GM18951 (cell line): Measurements from ENCODE around the gene SLC26A6.

ENCODE experiments used
- POLR2A ChIP-seq: IDR thresholded peaks from 4 replicates; pipeline ENCODE4 v1.6.1; 2011; ENCODE audit warnings: mild to moderate bottlenecking; ENCODE audit not compliant: insufficient read length, insufficient read depth; ENCODE audit errors: extremely low read depth
- in situ Hi-C: fragments of 300-500 bp; cut with MboI; formaldehyde crosslinking; loops from one replicate; pipeline ENCODE4 v1.12.0; 2022; ENCODE audit warnings: low sequenced_read_pairs, mixed read lengths, inconsistent platforms; ENCODE audit not compliant: unreplicated experiment

SLC26A6 gene

GRCh38 chr3:48655063-48655462 is 19.8 kb upstream of the SLC26A6 start:
- no peak for TF ChIP-seq POLR2A
- in situ Hi-C loops = no loop called here

GRCh38 chr3:48652923-48653715 is 17.9 kb upstream of the SLC26A6 start:
- in situ Hi-C loops = no loop called here
- no peak for TF ChIP-seq POLR2A

- no peak for TF ChIP-seq POLR2A
- in situ Hi-C loops = no loop called here
Observed at GRCh38 chr3:48651771-48652170, 16.5 kb upstream of the SLC26A6 start.

GRCh38 chr3:48650723-48651122 is 15.5 kb upstream of the SLC26A6 start:
- no peak for TF ChIP-seq POLR2A
- in situ Hi-C loops = no loop called here

GRCh38 chr3:48648188-48648850 is 13.1 kb upstream of the SLC26A6 start:
- in situ Hi-C loops = no loop called here
- no peak for TF ChIP-seq POLR2A

GRCh38 chr3:48647714-48648113 is 12.5 kb upstream of the SLC26A6 start:
- in situ Hi-C loops = no loop called here
- TF ChIP-seq POLR2A = no peak

- TF ChIP-seq POLR2A = no peak
- in situ Hi-C loops = no loop called here
Observed at GRCh38 chr3:48644898-48645760, 9.9 kb upstream of the SLC26A6 start.

GRCh38 chr3:48642605-48643004 is 7.3 kb upstream of the SLC26A6 start:
- TF ChIP-seq POLR2A = no peak
- in situ Hi-C loops = no loop called here

GRCh38 chr3:48641396-48641795 is 6.1 kb upstream of the SLC26A6 start:
- in situ Hi-C loops = no loop called here
- no peak for TF ChIP-seq POLR2A

- in situ Hi-C loops = no loop called here
- TF ChIP-seq POLR2A = no peak
Observed at GRCh38 chr3:48639944-48640606, 4.8 kb upstream of the SLC26A6 start.

- in situ Hi-C loops = no loop called here
- no peak for TF ChIP-seq POLR2A
Observed at GRCh38 chr3:48637305-48637704, 2.0 kb upstream of the SLC26A6 start.

- TF ChIP-seq POLR2A = no peak
Observed at GRCh38 chr3:48636149-48636655, 941 bp upstream of the SLC26A6 start.

More at GRCh38 chr3:48636149-48636655, 941 bp upstream of the SLC26A6 start:
- in situ Hi-C loops = no loop called here
